Hypothalamus (tissue), 51 donors: Measurements from ENCODE around the gene ACTMAP.

Experiments used
- DNase-seq, 51 donors: peaks; one replicate each; lab custom pipeline; 2025; lab: John Stamatoyannopoulos, UW

Gene ACTMAP

DNA sequence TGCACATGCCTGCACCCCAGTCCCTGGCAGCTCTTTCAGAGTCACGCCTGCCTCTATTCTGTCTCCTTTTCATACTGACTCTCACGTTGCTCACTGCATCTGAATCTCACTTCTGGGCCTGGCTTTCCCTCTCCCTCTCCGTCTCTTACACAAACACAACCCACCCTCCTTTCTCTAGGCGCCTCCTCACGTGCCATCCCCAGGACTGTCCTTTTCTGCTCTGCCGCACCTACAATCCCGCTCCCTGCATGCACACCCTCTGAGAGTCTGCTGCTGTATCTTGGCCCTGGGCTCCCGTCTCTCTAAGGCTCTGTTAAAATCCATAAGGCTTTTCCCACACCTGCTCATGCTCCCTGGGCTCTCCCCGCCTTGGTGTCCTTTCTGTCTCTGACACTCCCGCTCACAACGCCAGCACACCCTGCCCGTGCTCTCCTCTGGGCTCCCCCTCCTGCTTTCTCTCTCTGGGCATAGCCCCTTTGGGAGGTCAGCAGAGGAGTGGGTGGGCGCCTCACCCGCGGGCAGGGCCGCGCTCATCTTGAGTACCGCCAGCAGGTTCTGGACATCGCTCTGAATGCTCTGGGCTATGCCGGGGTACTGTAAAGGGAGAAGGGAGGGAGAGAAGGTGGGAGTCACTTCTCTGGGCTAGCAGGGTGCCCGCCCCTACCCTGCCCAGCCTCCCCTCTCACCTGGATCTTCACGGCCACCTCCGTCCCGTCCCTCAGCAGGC, 47.1 kb downstream of the ACTMAP start:
- DNase-seq: peak in 1 of 51 donors; percentile 48

DNA sequence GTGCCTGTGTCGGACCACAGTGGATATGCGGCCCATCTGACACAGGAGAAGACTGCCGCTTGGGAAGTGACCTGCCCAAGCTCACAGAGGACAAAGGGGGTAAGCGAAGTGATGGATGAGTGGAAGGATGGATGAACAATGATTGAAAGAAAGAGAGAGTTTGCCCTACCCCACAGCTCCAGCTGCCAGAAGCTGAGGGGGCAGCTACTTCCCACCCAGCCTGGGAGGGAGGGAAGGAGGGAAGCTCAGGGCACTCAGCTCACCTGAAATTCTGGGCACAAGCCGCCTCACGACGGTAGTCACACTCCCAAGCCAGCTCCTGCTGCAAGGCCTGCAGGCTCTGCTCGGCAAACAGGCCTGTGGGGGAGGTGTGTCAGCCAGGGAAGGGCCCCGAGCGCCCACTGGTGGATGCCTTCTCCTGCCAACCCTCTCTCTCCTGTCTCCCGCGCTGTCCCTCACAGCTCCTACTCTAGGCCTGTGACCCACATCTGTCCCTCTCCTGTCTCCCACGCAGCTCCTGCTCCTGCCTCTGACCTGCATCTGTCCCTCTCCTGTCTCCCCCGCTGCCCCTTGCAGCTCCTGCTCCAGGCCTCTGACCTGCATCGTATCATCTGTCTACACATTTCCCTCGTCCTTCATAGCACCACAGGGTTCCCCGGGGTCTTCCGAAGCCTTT, 47.8 kb downstream of the ACTMAP start:
- peak in 4 of 51 donors; percentile 11 to 48 (median 14) for DNase-seq

DNA sequence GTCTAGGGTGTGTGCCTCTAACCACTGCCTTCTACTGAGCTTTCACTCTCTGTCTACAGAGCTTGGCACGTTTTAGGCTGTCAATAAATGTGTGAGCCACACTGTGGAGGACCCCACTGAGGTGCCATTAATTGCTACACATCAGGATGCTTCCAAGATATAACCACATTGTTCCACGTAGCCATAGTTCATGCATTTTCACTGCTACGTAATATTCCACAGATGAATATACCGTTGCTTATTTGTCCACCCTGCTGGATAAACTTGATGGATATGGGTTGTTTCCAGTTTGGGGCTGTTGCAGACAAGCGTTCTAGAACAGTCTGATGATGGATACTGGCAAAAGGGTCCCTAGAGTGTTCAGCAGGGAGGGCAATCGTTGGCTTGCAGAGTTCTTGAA, 48.5 kb downstream of the ACTMAP start:
- DNase-seq: no peak

DNA sequence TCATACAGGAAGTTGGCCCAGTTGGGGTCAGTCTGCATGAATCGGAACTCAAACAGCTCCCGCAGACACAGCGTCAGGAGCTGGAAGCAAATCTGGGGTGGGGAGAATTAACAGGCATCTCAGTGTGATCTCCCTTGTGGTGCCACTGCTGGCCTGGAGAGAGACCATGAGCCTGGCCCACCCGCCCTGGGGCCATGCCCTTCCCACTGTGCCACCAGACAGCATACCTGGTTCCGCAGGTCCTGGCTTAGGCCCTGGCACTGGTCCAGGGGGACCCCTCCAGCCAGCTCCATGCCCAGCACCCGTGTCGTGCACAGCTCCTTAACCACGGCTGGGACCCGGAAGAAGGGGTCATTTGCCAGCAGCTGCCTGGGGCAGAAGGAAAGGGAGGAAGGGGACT, 50.2 kb downstream of the ACTMAP start:
- no peak for DNase-seq

DNA sequence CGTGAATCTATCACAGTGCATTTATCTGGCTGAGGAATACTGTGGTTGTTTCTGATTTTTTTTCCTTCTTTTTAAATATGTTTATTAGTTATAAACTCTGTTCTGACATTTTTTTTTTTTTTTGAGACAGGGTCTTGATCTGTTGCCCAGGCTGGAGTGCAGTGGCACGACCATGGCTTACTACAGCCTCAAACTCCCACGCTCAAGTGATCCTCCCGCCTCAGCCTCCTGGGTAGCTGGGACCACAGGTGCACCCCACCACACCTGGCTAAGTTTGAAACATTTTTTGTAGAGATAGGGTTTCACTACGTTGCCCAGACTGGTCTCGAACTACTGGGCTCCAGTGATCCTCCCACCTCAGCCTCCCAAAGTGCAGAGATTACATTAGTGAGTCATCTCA, 53.3 kb downstream of the ACTMAP start:
- no peak for DNase-seq

DNA sequence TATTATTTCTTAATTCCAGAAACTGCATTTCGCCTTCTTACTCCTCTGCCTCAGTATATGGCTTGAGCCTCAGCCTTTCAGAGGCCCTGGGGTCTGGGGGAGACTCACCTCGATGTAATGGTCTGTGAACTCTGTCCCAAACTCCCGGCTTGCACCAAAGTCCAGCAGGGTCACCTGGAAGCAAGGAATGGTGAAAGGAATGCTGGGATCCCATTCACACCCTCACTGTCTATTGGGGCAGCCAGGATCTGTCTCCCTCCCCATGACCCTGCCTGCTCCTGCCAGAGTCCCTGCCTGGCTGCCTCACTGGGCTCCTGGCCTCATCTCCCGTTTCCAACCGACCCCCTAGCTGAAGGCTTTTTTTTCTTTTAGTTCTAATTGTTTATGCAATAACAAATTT, 54.4 kb downstream of the ACTMAP start:
- no peak for DNase-seq

DNA sequence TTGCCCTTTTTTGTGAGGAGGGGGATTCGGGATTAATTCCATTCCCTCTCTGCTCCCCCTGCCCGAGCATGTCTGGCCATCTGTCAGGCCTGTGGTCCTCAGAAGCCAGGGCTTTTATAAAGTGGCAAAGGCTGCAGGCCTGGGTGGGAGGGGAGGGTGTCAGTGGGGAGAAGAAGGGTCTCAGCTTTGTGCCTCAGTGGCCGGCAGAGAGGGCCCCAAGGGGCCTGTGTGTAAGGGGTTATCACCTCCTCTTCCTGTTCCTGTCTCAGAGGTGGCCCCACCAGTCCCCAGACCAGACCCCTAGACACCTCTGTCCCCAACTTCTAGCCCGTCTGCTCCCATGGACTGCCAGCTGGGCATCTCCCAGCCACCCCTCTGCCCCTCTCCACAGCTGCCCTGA, 56.4 kb downstream of the ACTMAP start:
- no peak for DNase-seq

DNA sequence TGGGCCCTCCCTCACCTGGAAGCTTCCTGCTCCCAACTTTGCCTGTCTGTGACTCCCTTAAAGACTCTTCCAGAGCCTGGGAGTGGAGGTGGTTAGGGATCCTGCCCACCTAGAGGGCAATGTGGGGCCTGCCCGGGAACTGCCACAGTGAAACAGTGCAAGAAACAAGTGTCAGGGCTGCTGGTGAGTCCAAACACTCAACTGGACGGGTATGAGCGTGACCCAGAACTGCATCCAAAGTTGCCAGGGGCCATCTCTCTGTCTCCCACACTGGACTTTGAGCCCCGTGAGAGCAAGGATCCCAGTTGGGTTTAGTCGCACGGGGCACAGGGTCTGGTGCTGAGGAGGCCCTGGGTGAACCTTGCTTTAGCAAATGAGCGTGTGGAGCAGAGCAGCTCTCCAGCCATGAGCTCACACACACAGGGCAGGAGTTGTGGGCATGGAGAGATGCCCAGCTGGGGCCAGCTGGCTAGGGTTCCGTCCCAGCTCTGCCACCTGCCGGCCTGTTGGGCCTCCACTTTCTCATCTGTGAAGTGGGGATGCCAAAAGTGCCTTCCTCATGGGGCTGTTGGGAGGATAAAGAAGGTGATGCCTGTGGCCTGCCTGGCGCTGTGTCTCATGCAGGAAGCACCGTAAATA, 57.0 kb downstream of the ACTMAP start:
- no peak for DNase-seq

DNA sequence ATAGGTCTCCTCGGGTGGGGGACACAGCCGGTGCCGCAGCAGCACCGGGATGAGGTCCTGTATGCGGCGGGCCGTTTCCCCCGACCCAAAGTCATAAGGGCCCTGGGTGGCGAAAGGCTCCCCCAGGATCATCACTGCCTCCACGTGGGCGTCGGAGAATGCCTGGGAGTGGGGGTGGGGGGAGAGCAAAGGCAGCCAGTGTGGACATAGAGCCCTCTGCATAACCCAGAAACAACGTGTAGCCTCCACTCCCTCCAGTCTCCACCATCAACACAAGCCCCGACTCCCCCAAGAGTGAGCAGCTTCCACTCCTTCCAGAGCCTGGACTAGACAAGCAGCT, 58.1 kb downstream of the ACTMAP start:
- DNase-seq: no peak

DNA sequence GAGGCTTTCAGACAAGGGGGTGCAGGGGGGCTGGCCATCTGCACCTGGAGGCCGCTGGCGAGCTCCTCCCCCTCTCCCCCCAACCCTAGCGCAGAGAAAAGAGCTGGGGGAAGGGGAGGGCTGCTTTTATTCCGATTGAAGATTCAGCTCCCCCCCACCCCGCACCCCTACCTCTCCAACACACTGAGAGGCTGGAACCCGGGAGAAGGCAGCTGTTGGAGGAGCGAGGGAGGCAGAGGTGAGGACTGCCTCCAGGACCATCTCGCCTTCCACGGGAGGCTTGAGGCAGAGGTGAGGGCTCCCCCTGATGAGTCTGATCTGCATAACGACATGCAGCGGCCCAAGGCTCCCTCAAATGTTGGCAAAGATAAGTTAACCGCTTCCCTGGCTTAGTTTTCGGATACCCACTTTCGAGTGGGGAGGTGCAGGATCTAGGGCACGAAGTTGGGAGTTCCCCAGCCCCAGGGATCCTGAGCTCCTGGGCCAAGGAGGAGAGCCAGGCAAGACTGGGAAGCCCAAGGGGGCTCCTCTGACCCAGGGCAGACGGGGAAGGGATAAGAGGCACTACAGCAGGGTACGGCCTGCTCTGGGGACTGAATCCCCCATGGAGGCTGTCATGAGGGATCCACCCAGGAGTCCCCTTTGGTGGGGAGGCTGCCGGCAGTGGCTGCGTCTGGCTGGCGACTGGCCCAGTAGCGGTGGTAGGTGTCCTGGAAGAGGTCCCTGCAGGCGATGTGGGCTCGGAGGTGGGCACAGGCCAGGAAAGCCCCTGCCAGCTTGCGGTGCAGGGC, 58.7 kb downstream of the ACTMAP start:
- peak in 1 of 51 donors; percentile 63 for DNase-seq
